Measurements from ENCODE around the gene PIERCE2.

DNA sequence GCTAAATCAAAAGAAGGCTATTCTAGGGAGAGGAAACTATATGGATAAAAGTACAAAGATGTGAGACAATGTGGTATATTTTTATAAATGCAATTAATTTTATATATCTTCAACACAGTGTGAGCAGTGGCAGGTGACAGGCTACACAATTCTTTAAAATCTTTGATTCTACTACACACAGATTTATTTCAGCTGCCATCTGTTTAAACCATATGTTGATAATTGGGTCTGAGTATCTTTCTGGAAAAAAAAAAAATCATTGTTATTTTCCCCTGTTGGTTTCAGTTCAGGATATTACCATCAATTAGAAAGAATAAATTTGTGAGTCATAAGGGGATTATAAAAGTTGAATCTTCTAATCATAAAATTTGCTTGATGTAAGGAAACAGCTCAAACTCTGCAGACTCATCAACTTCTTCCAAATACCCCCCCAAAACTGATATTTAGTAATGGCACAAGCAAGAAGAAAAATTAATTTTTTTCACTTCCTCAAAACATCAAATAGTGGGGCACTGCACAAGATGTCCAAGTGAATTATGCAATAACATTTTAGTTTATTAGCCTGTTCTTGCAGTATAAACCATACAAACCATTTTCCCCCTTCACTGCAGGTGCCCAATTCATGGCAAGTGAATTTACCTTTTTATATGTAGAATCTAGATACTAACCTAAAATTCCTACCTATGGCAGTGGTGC is 12.0 kb downstream of the PIERCE2 start:
- no peak for TF ChIP-seq CTCF (conservative IDR thresholded peaks at IDR 0.05; ENCODE audit: low read depth in 2 of 2)
- TF ChIP-seq NANOG (IDR thresholded peaks at IDR 0.05; ENCODE audit: borderline replicate concordance), result no peak
- TF ChIP-seq POLR2AphosphoS5 (IDR thresholded peaks at IDR 0.05; ENCODE audit: low read depth), result no peak
- no peak for TF ChIP-seq EZH2phosphoT487 (IDR thresholded peaks at IDR 0.05; ENCODE audit: unreplicated experiment)
